D721Med (cell line): Measurements from ENCODE around the gene LY86.

Source experiments
- DNase-seq: peaks from one replicate; pipeline ENCODE4 v3.0.0; 2011; ENCODE audit warnings: low spot score; ENCODE audit not compliant: insufficient read length
- FAIRE-seq: peaks from 2 replicates; lab custom pipeline; 2011; peaks lifted over from hg19 to GRCh38; lab: Jason Lieb, UNC
- TF ChIP-seq, protein P1 (sequence below): IDR thresholded peaks from 2 replicates; pipeline ENCODE4 v1.5.1; 2012; ENCODE audit warnings: mild to moderate bottlenecking, control low read depth; ENCODE audit not compliant: insufficient read depth; ENCODE audit errors: missing control alignments

LY86 gene

DNA sequence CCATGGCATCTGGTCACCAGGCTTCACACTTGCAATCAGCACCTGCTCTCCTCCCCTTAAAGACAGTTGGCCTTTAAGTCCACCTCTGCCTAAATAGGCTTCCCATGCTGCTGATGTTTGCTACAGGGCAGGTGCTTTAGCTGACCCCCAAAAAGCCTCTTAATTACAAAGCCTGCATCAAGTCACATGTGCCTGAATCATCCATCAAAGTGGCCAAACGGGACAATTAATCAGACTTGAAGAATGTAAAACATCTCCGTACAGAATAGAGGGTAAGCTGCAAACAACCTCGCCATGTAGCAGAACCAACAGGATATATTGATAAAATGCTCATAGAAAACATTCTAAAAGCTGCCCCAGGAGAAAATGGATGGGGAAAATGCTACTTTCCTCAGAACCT, 7.4 kb downstream of the LY86 start:
- TF ChIP-seq, protein P1, sequence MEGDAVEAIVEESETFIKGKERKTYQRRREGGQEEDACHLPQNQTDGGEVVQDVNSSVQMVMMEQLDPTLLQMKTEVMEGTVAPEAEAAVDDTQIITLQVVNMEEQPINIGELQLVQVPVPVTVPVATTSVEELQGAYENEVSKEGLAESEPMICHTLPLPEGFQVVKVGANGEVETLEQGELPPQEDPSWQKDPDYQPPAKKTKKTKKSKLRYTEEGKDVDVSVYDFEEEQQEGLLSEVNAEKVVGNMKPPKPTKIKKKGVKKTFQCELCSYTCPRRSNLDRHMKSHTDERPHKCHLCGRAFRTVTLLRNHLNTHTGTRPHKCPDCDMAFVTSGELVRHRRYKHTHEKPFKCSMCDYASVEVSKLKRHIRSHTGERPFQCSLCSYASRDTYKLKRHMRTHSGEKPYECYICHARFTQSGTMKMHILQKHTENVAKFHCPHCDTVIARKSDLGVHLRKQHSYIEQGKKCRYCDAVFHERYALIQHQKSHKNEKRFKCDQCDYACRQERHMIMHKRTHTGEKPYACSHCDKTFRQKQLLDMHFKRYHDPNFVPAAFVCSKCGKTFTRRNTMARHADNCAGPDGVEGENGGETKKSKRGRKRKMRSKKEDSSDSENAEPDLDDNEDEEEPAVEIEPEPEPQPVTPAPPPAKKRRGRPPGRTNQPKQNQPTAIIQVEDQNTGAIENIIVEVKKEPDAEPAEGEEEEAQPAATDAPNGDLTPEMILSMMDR: no peak
- FAIRE-seq: no peak
- no peak for DNase-seq

DNA sequence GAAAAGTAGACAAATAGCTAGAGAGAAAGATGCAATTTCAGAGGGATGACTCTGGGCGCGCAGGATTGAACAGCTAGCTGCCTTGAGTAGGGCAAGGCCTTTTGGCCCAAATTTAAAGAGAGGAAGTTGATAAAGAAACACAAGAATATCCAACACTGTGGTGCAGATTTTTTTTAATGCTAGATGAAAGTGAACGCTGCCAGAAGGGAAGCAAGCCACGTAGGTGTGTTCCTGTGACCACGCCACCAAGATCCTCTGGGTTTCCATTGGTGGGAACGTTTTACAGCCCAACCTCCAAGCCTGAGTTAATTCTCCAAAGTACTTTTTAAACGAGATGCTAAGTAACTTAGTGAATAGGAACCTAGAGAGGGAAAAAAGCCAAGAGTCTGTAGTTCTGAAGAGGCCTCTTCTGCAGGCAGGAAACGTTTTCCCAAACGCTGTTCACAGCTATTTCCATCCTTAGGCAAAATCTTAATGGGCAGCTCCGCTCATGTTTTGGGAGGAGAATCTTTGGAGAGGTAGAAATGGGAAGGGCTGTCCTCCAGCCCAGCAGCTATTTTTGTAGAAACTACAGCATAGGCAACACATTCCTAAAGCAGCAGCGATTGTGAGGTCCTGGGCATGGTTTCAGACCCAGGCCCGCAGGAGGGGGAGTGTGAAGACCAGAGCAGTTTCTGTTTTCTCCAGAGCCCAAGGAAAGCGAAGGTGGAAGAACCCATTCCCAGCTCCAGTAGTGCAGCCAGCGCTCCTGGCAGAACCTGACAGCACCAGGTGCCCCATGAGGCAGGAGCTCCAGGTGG, 8.2 kb downstream of the LY86 start:
- DNase-seq (no peak), FAIRE-seq (no peak)
- TF ChIP-seq, protein P1: no peak

DNA sequence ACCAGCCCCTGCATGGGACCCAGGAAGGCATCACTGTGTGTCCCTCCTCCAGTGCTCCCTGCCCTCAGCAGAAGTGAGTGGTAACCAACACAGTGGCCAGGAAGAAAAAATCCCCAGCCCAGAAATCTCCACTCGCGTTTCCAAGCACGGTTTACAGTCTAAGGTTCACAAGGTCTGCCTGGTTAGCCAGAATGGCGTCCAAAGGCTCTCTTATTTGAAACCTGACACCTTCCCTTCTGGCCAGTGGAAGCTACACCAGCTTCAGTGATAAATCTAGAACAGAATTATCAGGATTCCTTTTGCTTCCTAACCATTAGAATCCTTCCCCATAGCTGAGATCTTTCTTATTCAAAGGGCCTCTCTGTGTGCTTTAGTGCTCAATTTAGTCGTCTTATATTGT, 9.2 kb downstream of the LY86 start:
- FAIRE-seq: no peak
- TF ChIP-seq, protein P1: no peak
- DNase-seq: no peak

DNA sequence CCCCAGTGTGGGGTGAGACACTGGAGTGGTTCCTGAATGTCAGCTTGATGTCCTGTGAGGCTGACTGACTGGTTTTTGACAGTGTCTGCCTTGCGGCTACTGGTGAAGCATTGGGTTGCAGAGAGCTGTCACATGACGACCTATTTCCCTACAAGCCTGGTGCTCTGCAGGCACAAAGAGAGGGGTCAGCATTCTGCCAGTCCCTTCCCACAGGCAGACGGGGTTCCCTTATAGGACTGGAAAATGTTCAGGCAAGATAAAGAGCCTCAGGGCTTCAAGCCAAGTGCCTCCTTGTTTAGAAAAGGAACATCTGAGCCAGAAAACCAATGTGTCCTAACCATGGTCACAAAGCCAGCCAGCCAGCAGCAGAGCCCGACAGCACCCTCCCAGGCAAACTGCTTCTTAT, 11.0 kb downstream of the LY86 start:
- no peak for FAIRE-seq
- DNase-seq: no peak
- TF ChIP-seq, protein P1: no peak

DNA sequence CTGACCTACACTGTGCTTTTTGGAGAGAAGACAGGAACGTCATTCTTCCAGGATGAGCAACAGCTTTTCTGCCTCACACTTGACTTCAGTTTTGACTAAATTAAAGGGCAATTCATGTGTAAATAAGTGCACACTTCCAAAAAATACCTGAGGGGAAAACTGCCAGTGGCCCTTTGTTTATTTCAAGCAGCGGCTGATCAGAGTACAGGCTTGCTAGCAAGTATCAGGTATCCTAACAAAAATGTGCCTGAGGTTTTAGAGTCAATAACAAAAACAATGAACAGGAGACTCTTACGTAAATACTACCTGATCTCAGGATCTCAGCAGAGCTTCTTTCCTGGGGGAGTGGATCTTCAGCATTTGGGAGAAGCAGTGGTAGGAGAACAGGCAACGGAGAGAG, 12.4 kb downstream of the LY86 start:
- TF ChIP-seq, protein P1: no peak
- no peak for DNase-seq
- no peak for FAIRE-seq

DNA sequence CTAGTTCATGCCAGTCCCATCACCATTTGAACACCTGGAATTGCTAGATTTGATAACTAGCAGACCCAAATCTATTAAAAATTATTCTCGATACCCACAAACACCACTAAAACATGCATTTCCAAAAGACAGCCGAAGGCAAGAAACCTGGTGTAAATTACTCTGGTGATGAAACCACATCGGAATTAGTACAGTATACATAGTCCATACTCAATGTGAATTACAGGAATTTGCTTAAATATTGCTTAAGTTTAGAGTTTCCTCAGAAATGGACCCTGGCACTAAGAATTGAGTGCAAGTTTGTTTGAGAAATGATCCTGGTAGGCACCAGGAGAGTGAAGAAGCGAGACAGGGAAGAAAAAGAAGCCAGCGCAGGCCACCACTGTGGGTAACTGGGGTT, 13.7 kb downstream of the LY86 start:
- FAIRE-seq: no peak
- DNase-seq: no peak
- TF ChIP-seq, protein P1: no peak

DNA sequence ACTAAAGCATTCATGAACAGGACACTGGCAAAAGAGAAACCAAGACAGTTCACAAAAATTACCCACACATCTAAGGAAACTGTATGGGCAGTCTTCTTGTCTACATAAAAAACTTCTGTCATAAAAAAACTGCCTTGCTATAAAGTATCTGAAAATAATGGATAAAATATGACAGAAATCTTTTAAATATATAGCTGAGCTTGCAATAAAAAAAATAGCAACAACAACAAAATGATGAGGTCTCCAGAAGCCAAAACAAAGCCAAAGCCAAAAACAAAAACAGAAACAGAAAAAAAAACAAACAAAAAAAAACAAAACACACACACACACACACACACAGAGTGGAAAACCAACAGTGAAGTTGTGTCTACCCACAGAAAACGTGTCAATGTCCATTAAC, 14.8 kb downstream of the LY86 start:
- DNase-seq: no peak
- TF ChIP-seq, protein P1: no peak
- no peak for FAIRE-seq
